HepG2 (cell line): Measurements from ENCODE around the gene CAVIN1. TPM values are rescaled to one million over a fixed set of nuclear protein-coding genes. Genes with fewer than 3 reads are reported as not detected.
A peak's percentile ranks its signal among the peaks of the same experiment; 100 is the strongest.

Source experiments
- BHLHE40 ChIP-seq: IDR thresholded peaks from 2 replicates; pipeline ENCODE4 v1.6.1; 2011; ENCODE audit warnings: low read length, improper control_type of control experiment
- CBX1 ChIP-seq: IDR thresholded peaks from one replicate; pipeline ENCODE4 v1.6.1; 2016; ENCODE audit warnings: antibody characterized with exemption, low read depth
- CCAR2 ChIP-seq: fragments of 200-400 bp; formaldehyde crosslinking; optimal IDR thresholded peaks from 2 replicates; pipeline ENCODE3; 2018; ENCODE audit warnings: low read depth, mild to moderate bottlenecking, low read length, moderate library complexity
- CCDC6 ChIP-seq: sonication (generic); formaldehyde crosslinking; IDR thresholded peaks from 2 replicates; pipeline ENCODE4 v1.8.1; 2022; ENCODE audit warnings: mild to moderate bottlenecking, missing genetic modification reagents, moderate library complexity
- FOXP1 ChIP-seq, 2 experiments: fragments of 450-650 bp in 1 of 2; IDR thresholded peaks; 2 replicates each; pipeline ENCODE4 v1.6.1; 2017 to 2018; ENCODE audit warnings: antibody characterized with exemption in 1 of 2
- GTF3A ChIP-seq: sonication (generic); formaldehyde crosslinking; conservative IDR thresholded peaks from 2 replicates; pipeline ENCODE4 v1.4.0; 2020; ENCODE audit warnings: mild to moderate bottlenecking, missing genetic modification reagents
- HOXA7 ChIP-seq: sonication (generic); formaldehyde crosslinking; IDR thresholded peaks from 2 replicates; pipeline ENCODE4 v1.8.1; 2022; ENCODE audit warnings: mild to moderate bottlenecking, missing genetic modification reagents, moderate library complexity
- ISL2 ChIP-seq: sonication (generic); formaldehyde crosslinking; IDR thresholded peaks from 2 replicates; pipeline ENCODE4 v1.5.0; 2020; ENCODE audit warnings: missing genetic modification reagents
- KDM5A ChIP-seq: fragments of 200-600 bp; sonication (generic); IDR thresholded peaks from 2 replicates; pipeline ENCODE4 v1.7.0; 2018; ENCODE audit warnings: antibody characterized with exemption, mild to moderate bottlenecking, low read length, borderline replicate concordance
- MAZ ChIP-seq, 2 experiments: sonication (generic) in 1 of 2; formaldehyde crosslinking in 1 of 2; IDR thresholded peaks; 2 replicates each; pipeline versions ENCODE4 v1.5.0 to v1.6.1; 2012 to 2020; ENCODE audit warnings: low read depth in 2 of 2, mild to moderate bottlenecking in 2 of 2, borderline replicate concordance in 1 of 2, improper control_type of control experiment in 1 of 2, low read length in 1 of 2, missing genetic modification reagents in 1 of 2, moderate library complexity in 1 of 2
- NFE2L1 ChIP-seq: sonication (generic); formaldehyde crosslinking; IDR thresholded peaks from 2 replicates; pipeline ENCODE4 v1.4.0; 2020; ENCODE audit warnings: missing genetic modification reagents, mild to moderate bottlenecking, borderline replicate concordance
- PHF20 ChIP-seq: sonication (generic); formaldehyde crosslinking; IDR thresholded peaks from 2 replicates; pipeline ENCODE4 v1.5.0; 2020; ENCODE audit warnings: mild to moderate bottlenecking, missing genetic modification reagents
- SNAI1 ChIP-seq: sonication (generic); formaldehyde crosslinking; IDR thresholded peaks from 2 replicates; pipeline ENCODE4 v1.5.0; 2020; ENCODE audit warnings: mild to moderate bottlenecking, missing genetic modification reagents, borderline replicate concordance
- THAP11 ChIP-seq: IDR thresholded peaks from 2 replicates; pipeline ENCODE4 v1.6.1; 2016; ENCODE audit warnings: missing biosample characterization, missing genetic modification reagents
- ZBTB1 ChIP-seq: sonication (generic); formaldehyde crosslinking; IDR thresholded peaks from 2 replicates; pipeline ENCODE4 v1.4.0; 2020; ENCODE audit warnings: missing genetic modification reagents, borderline replicate concordance
- ZNF138 ChIP-seq: sonication (generic); formaldehyde crosslinking; IDR thresholded peaks from 2 replicates; pipeline ENCODE4 v1.5.0; 2020; ENCODE audit warnings: mild to moderate bottlenecking, low read depth, missing genetic modification reagents
- ZNF232 ChIP-seq: sonication (generic); formaldehyde crosslinking; IDR thresholded peaks from 2 replicates; pipeline ENCODE4 v1.4.0; 2020; ENCODE audit warnings: missing genetic modification reagents, borderline replicate concordance
- ZNF24 ChIP-seq: fragments of 450-650 bp; IDR thresholded peaks from 2 replicates; pipeline ENCODE4 v1.6.1; 2017; ENCODE audit warnings: antibody characterized with exemption, mild to moderate bottlenecking
- ZNF263 ChIP-seq: sonication (generic); formaldehyde crosslinking; IDR thresholded peaks from 2 replicates; pipeline ENCODE4 v1.4.0; 2020; ENCODE audit warnings: missing genetic modification reagents
- ZNF335 ChIP-seq: sonication (generic); formaldehyde crosslinking; IDR thresholded peaks from 2 replicates; pipeline ENCODE4 v1.4.0; 2020; ENCODE audit warnings: missing genetic modification reagents
- ZNF614 ChIP-seq: IDR thresholded peaks from 2 replicates; pipeline ENCODE4 v1.6.1; 2018; ENCODE audit warnings: missing biosample characterization, missing genetic modification reagents, inconsistent platforms, borderline replicate concordance
- polyA plus RNA-seq, 8 experiments: library from polyadenylated mRNA; depleted of rRNA in 3 of 8; stranded (reverse) in 7 of 8; unstranded in 1 of 8; fragments of >200 nt; fragmentation: Illumina TruSeq in 4 of 8; extraction: Trizol in 4 of 8; gene quantifications; 2 replicates each; pipeline versions ENCODE4 v1.2.1 to v1.2.3, GENCODE V29; 2011 to 2016; ENCODE audit warnings: low read depth in 4 of 8, missing spikeins in 1 of 8, mixed read lengths in 1 of 8; ENCODE audit not compliant: insufficient read depth in 1 of 8
- total RNA-seq, 5 experiments: library from RNA; depleted of rRNA; stranded (reverse); fragments of >200 nt; fragmentation: Illumina TruSeq; extraction: Trizol; gene quantifications; 2 replicates each; pipeline ENCODE4 v1.2.3, GENCODE V29; 2016; ENCODE audit warnings: low read depth in 1 of 5
- TF ChIP-seq, protein P1 (sequence below): sonication (generic); formaldehyde crosslinking; IDR thresholded peaks from 2 replicates; pipeline ENCODE4 v1.4.0; 2020; ENCODE audit warnings: missing genetic modification reagents, borderline replicate concordance
- TF ChIP-seq, protein P2 (sequence below): sonication (generic); formaldehyde crosslinking; IDR thresholded peaks from 2 replicates; pipeline ENCODE4 v1.5.1; 2020; ENCODE audit warnings: mild to moderate bottlenecking, missing genetic modification reagents, borderline replicate concordance

Gene CAVIN1
- total and polyA plus RNA-seq, 2 of the 13 experiments (the other 11 are each of a cell fraction or from before 2014, with no cell fraction given) = 15.9 to 25.5 TPM

GRCh38 chr17:42441371-42442195 lies 18.5 kb upstream of the CAVIN1 start (continued):
- no peak for TF ChIP-seq SNAI1 (CRISPR knock-in tag)
- TF ChIP-seq, protein P1, sequence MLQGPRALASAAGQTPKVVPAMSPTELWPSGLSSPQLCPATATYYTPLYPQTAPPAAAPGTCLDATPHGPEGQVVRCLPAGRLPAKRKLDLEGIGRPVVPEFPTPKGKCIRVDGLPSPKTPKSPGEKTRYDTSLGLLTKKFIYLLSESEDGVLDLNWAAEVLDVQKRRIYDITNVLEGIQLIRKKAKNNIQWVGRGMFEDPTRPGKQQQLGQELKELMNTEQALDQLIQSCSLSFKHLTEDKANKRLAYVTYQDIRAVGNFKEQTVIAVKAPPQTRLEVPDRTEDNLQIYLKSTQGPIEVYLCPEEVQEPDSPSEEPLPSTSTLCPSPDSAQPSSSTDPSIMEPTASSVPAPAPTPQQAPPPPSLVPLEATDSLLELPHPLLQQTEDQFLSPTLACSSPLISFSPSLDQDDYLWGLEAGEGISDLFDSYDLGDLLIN (CRISPR knock-in tag) = no peak
- TF ChIP-seq BHLHE40 = peak; percentile 54
- no peak for TF ChIP-seq CCAR2
- TF ChIP-seq KDM5A = no peak
- TF ChIP-seq ZNF263 (CRISPR knock-in tag) = no peak
- TF ChIP-seq, protein P2, sequence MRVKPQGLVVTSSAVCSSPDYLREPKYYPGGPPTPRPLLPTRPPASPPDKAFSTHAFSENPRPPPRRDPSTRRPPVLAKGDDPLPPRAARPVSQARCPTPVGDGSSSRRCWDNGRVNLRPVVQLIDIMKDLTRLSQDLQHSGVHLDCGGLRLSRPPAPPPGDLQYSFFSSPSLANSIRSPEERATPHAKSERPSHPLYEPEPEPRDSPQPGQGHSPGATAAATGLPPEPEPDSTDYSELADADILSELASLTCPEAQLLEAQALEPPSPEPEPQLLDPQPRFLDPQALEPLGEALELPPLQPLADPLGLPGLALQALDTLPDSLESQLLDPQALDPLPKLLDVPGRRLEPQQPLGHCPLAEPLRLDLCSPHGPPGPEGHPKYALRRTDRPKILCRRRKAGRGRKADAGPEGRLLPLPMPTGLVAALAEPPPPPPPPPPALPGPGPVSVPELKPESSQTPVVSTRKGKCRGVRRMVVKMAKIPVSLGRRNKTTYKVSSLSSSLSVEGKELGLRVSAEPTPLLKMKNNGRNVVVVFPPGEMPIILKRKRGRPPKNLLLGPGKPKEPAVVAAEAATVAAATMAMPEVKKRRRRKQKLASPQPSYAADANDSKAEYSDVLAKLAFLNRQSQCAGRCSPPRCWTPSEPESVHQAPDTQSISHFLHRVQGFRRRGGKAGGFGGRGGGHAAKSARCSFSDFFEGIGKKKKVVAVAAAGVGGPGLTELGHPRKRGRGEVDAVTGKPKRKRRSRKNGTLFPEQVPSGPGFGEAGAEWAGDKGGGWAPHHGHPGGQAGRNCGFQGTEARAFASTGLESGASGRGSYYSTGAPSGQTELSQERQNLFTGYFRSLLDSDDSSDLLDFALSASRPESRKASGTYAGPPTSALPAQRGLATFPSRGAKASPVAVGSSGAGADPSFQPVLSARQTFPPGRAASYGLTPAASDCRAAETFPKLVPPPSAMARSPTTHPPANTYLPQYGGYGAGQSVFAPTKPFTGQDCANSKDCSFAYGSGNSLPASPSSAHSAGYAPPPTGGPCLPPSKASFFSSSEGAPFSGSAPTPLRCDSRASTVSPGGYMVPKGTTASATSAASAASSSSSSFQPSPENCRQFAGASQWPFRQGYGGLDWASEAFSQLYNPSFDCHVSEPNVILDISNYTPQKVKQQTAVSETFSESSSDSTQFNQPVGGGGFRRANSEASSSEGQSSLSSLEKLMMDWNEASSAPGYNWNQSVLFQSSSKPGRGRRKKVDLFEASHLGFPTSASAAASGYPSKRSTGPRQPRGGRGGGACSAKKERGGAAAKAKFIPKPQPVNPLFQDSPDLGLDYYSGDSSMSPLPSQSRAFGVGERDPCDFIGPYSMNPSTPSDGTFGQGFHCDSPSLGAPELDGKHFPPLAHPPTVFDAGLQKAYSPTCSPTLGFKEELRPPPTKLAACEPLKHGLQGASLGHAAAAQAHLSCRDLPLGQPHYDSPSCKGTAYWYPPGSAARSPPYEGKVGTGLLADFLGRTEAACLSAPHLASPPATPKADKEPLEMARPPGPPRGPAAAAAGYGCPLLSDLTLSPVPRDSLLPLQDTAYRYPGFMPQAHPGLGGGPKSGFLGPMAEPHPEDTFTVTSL = 0 out of 2 replicates have a peak, but pooled peaks have one; percentile 63
- no peak for TF ChIP-seq MAZ (IDR thresholded peaks at IDR 0.05; ENCODE audit: borderline replicate concordance, low read depth, low read length)
- TF ChIP-seq MAZ (CRISPR knock-in tag; IDR thresholded peaks at IDR 0.05; ENCODE audit: low read depth) = no peak
- TF ChIP-seq PHF20 (CRISPR knock-in tag) = no peak
- no peak for TF ChIP-seq CCDC6 (CRISPR knock-in tag)
- TF ChIP-seq ZNF335 = 0 out of 2 replicates have a peak, but pooled peaks have one; percentile 46
- TF ChIP-seq GTF3A (CRISPR knock-in tag) = 0 out of 2 replicates have a peak, but pooled peaks have one; percentile 15
- no peak for TF ChIP-seq ZNF24
- TF ChIP-seq NFE2L1 (CRISPR knock-in tag) = no peak
- no peak for TF ChIP-seq ZNF232 (CRISPR knock-in tag)
- no peak for TF ChIP-seq HOXA7 (CRISPR knock-in tag)
- TF ChIP-seq THAP11 (CRISPR knock-in tag) = peak; percentile 22; the same call in 1 of the 2 replicates
- 0 out of 2 replicates have a peak, but pooled peaks have one; percentile 24 for TF ChIP-seq ZNF138 (CRISPR knock-in tag)
- no peak for TF ChIP-seq CBX1
- no peak for TF ChIP-seq ISL2 (CRISPR knock-in tag)
- TF ChIP-seq FOXP1 (IDR thresholded peaks at IDR 0.05) = no peak
- TF ChIP-seq FOXP1 (CRISPR knock-in tag; IDR thresholded peaks at IDR 0.05) = peak; percentile 57; the same call in 1 of the 2 replicates
- TF ChIP-seq ZNF614 (CRISPR knock-in tag) = peak; percentile 35; the same call in 1 of the 2 replicates
- TF ChIP-seq ZBTB1 = no peak
